ENCODE results near the gene VCP. TPM values are rescaled to one million over a fixed set of nuclear protein-coding genes. Genes with fewer than 3 reads are reported as not detected.

Gene VCP
- total RNA-seq, 4 donors from 2014 or later, result 129 to 185 (median 171) TPM

DNA sequence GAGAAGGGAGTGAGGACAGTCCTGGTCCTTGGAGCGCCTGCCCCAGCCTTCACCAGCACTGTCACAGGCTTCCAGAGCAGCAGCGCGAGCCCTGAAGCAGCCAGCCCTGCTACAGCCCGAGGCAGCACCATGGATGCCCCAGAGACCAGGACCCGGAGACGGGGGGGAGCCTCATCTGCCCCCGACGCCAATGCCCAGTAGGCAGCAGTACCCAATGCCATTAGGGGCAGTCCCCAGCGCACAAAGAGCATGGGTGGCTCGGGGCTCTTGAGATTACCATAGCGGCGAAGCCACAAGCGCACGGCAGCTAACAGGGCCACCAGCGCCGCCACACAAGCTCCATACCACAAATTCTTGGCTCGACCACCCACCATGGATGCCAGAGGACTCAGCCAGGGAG, 19.1 kb upstream of the VCP start:
- intact Hi-C loops (cut with DNase I), result no loop called here
- Histone ChIP-seq H3K4me3 (no peak overlapping the region), H3K36me3 (peaks cover 36 to 85% (median 76%) of the 10 kb centered on the region in 4 donors), H3K27ac (replicated peaks in 1 of 4) (no peak overlapping the region), H3K27me3 (no peaks in the 10 kb centered on the region), H3K9me3 (no peaks in the 10 kb centered on the region), H3K4me1 (peaks cover 10 to 15% (median 14%) of the 10 kb centered on the region in 4 donors)
- DNase-seq (ENCODE audit: extremely low spot score), result no peak
- 95% methylated on average over 8 of the region's 17 CpGs for WGBS
- TF ChIP-seq EP300 (IDR thresholded peaks at IDR 0.05) (no peak), POLR2A (IDR thresholded peaks at IDR 0.05; ENCODE audit: low read depth) (no peak), POLR2AphosphoS5 (IDR thresholded peaks at IDR 0.05) (no peak)
- TF ChIP-seq, protein P1, sequence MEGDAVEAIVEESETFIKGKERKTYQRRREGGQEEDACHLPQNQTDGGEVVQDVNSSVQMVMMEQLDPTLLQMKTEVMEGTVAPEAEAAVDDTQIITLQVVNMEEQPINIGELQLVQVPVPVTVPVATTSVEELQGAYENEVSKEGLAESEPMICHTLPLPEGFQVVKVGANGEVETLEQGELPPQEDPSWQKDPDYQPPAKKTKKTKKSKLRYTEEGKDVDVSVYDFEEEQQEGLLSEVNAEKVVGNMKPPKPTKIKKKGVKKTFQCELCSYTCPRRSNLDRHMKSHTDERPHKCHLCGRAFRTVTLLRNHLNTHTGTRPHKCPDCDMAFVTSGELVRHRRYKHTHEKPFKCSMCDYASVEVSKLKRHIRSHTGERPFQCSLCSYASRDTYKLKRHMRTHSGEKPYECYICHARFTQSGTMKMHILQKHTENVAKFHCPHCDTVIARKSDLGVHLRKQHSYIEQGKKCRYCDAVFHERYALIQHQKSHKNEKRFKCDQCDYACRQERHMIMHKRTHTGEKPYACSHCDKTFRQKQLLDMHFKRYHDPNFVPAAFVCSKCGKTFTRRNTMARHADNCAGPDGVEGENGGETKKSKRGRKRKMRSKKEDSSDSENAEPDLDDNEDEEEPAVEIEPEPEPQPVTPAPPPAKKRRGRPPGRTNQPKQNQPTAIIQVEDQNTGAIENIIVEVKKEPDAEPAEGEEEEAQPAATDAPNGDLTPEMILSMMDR (IDR thresholded peaks at IDR 0.05), result no peak

DNA sequence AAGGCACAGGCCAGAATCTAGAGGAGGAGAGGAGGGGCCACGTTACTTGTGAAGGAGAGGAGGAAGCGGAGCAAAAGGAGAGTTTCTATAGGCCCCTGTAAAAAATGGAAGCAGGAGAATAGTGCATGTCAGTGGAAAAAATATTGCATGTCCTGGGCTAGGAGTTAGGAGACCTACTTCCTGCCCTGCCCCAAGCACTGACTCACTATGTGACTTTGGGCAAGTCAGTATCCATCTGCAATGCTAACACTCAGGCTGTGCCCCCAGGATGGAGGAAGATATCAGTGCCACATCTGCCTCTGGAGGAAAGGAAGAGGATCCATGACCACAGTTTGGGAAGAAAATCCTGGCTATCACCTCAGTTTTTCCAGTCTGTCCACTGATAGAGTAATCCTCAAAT, 17.0 kb upstream of the VCP start:
- DNase-seq (ENCODE audit: extremely low spot score), result no peak
- 55% methylated on average over 2 of the region's 2 CpGs for WGBS
- TF ChIP-seq POLR2AphosphoS5 (IDR thresholded peaks at IDR 0.05) (no peak), POLR2A (IDR thresholded peaks at IDR 0.05; ENCODE audit: low read depth) (no peak)

DNA sequence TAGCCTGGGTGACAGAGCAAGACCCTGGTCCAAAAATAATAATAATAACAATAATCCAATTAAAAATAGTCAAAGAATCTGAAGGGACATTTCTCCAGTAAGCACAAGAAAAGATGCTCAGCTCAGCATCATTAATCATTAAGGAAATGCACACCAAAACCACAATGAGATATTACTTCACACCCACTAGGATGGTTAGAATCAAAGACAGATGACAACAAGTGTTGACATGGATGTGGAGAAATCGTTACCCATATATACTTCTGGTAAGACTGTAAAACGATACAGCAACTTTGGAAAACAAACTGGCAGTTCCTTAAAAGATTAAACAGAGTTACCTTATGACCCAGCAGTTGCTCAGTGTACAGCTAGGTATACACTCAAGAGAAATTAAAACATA, 12.7 kb upstream of the VCP start:
- no peaks in the 10 kb centered on the region for H3K27me3 ChIP-seq
- H3K4me3 ChIP-seq, result no peak overlapping the region
- TF ChIP-seq EP300 (IDR thresholded peaks at IDR 0.05) (no peak), POLR2AphosphoS5 (IDR thresholded peaks at IDR 0.05) (no peak), POLR2A (IDR thresholded peaks at IDR 0.05; ENCODE audit: low read depth) (no peak)
- TF ChIP-seq, protein P1 (IDR thresholded peaks at IDR 0.05), result no peak
- WGBS, result 86% methylated on average over 2 of the region's 2 CpGs
- H3K36me3 ChIP-seq, result peaks cover 15 to 39% (median 35%) of the 10 kb centered on the region in 4 donors
- DNase-seq (ENCODE audit: extremely low spot score), result no peak
- intact Hi-C loops (cut with DNase I), result no loop called here
- peaks cover 0 to 7% (median 5%) of the 10 kb centered on the region in 4 donors for H3K4me1 ChIP-seq
- H3K27ac ChIP-seq (replicated peaks in 1 of 4), result no peak overlapping the region
- no peaks in the 10 kb centered on the region for H3K9me3 ChIP-seq

More for the DNA sequence above, 17.0 kb upstream of the VCP start:
- no peaks in the 10 kb centered on the region for H3K9me3 ChIP-seq
- no peaks in the 10 kb centered on the region for H3K27me3 ChIP-seq
- H3K4me3 ChIP-seq, result no peak overlapping the region
- H3K27ac ChIP-seq (replicated peaks in 1 of 4), result no peak overlapping the region
- intact Hi-C loops (cut with DNase I), result no loop called here
- H3K4me1 ChIP-seq, result no peaks in the 10 kb centered on the region
- peaks cover 36 to 83% (median 78%) of the 10 kb centered on the region in 4 donors for H3K36me3 ChIP-seq

DNA sequence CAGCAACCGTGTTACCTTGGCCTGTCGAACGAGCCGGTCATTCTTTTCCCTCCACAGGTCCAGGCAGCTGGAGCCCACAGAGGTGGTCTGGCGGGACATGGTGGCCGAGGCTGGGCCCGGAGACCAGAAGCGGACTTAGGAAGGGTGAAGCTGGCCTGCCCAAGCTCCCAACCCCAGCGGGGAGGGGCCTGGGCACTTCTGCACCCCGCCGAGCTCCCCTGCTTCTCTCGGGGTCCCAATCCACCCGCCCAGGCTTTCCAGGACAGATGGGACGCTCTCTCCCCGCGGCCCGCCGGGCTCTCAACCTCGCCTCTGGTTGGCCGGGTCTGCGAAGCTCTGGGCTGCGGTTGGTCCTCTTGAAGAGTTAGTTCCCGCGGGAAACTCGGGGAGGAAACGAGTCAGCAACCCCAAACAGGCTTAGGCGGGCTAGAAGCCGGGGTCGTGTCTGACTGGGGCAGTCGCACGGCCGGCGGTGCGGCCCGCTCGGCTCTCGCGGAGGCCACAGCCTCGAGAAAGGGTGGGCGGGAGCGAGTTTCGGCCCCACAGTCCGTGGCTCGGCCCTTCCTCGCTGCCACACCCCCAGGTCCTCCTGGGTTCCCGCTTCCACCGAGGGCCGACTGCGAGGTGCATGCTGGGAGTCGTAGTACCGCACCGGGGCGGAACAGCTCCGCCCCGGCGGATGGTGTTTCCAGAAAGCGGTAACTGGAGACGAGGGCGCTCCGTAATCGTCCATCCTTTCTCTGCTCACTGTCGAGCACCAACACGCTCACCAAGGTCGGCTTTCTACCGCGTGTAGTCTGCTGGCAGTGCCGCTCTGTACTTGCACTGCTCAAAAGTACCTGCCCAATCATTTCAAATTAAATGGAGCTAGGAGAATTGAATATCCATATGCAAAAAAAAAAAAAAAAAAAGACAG, 7.3 kb upstream of the VCP start, which contains the start of gene FANCG:
Gene FANCG, minus strand, starts transcription at position 517 of the 916 bp plus-strand sequence. Its CDS starts 418 bp downstream, at position 99.
- Histone ChIP-seq H3K27me3 (no peaks in the 10 kb centered on the region), H3K9me3 (no peaks in the 10 kb centered on the region), H3K27ac (replicated peaks in 1 of 4) (peak within 1 kb of the TSS; percentile 60 to 84 (median 78)), H3K4me1 (peaks cover 13 to 28% (median 22%) of the 10 kb centered on the region in 4 donors), H3K4me3 (peak within 1 kb of the TSS; percentile 65 to 88 (median 74)), H3K36me3 (peaks cover 0 to 22% (median 13%) of the 10 kb centered on the region in 4 donors)
- WGBS, result 1% methylated on average over 21 of the region's 67 CpGs
- intact Hi-C loops (cut with DNase I), result loop anchor here (2.0 kb wide), 1 partner anchor 17 kb away; the partner anchor contains the start of gene PIGO
- peak; percentile 96 for DNase-seq (ENCODE audit: extremely low spot score)
- TF ChIP-seq, protein P1 (IDR thresholded peaks at IDR 0.05), result peak in 1 of 3 experiments; percentile 23
- TF ChIP-seq POLR2A (IDR thresholded peaks at IDR 0.05; ENCODE audit: low read depth), result peak; percentile 27
- TF ChIP-seq EP300 (IDR thresholded peaks at IDR 0.05), result no peak
- peak; percentile 77 to 90 for TF ChIP-seq POLR2AphosphoS5 (IDR thresholded peaks at IDR 0.05)

DNA sequence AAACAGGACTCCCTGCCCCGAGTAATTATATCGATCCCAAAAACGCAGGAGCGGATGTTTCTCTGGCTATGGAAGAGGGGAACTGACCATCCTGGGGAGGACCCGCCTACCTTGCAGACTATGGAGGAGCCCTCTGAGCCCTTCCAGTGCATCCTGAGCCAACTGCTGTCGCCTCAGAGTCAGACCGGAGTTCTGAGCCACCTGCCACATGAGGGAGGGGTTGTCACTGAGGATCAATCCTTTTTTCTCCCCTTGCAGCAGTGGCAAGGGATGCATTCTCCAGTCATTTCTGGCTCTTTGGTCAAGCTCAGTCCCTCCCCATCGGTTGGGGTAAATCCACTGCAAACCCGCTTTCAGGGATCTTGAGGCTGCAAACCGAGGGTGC, 6.6 kb upstream of the VCP start:
- 2% methylated on average over 6 of the region's 10 CpGs for WGBS
- TF ChIP-seq, protein P1 (IDR thresholded peaks at IDR 0.05), result no peak
- TF ChIP-seq EP300 (IDR thresholded peaks at IDR 0.05) (no peak), POLR2AphosphoS5 (IDR thresholded peaks at IDR 0.05) (no peak), POLR2A (IDR thresholded peaks at IDR 0.05; ENCODE audit: low read depth) (no peak)
- intact Hi-C loops (cut with DNase I), result no loop called here
- Histone ChIP-seq H3K4me1 (peaks cover 13 to 28% (median 22%) of the 10 kb centered on the region in 4 donors), H3K36me3 (peaks cover 0 to 29% (median 14%) of the 10 kb centered on the region in 4 donors), H3K27me3 (no peaks in the 10 kb centered on the region), H3K27ac (replicated peaks in 1 of 4) (peak overlapping the region; percentile 60 to 84 (median 78)), H3K9me3 (no peaks in the 10 kb centered on the region), H3K4me3 (peak overlapping the region; percentile 65 to 88 (median 74))
- no peak for DNase-seq (ENCODE audit: extremely low spot score)

All from esophagus muscularis mucosa (tissue), 4 donors.